GM12873 (cell line): ENCODE data around the gene ANO8.

ENCODE experiments used
- TF ChIP-seq, protein P1 (sequence below): IDR thresholded peaks from 2 replicates; pipeline ENCODE4 v1.5.1; 2012; ENCODE audit warnings: low read depth, mild to moderate bottlenecking, moderate library complexity, low read length, control low read depth; ENCODE audit not compliant: insufficient read depth; ENCODE audit errors: missing control alignments

The ANO8 gene

DNA sequence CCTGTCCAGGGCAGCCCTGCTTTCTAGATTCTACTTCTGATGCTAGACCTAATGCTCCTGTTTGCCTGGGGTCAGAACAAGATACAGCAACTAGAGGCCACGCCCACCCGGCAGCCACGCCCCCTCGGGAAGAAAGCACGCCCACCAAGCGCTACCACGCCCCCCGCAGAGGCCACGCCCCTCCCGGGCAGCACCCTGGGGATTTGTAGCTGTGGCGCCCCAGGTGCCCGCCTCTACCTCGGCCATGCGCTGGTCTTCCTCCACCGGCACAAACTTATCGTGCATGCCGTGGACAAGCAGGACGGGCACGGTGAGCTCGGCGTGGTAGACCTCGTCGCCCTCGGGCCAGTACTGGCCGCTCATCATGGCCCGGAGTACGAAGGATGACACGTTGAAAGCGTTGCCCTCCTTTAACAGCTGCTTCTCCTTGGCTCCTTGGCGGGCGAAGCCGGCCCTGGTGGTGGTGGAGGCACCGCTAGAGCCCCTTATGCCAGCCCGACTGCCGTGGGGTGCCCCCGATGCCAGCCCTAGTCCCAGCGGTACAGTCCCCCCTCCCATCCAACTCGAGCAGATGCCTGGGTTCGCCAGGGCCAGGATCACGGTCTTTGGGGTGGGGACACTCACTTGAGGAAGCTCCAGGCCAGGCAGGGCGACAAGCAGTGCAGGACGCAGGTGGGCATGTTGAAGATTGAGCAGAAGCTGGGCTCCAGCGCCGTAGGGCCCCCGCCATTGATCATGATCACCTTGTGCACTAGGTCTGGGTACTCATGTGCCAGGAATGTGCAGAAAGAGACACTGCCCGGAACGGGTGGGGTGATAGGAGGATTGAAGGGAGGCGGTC is 40.4 kb downstream of the ANO8 start:
- TF ChIP-seq, protein P1, sequence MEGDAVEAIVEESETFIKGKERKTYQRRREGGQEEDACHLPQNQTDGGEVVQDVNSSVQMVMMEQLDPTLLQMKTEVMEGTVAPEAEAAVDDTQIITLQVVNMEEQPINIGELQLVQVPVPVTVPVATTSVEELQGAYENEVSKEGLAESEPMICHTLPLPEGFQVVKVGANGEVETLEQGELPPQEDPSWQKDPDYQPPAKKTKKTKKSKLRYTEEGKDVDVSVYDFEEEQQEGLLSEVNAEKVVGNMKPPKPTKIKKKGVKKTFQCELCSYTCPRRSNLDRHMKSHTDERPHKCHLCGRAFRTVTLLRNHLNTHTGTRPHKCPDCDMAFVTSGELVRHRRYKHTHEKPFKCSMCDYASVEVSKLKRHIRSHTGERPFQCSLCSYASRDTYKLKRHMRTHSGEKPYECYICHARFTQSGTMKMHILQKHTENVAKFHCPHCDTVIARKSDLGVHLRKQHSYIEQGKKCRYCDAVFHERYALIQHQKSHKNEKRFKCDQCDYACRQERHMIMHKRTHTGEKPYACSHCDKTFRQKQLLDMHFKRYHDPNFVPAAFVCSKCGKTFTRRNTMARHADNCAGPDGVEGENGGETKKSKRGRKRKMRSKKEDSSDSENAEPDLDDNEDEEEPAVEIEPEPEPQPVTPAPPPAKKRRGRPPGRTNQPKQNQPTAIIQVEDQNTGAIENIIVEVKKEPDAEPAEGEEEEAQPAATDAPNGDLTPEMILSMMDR = no peak

DNA sequence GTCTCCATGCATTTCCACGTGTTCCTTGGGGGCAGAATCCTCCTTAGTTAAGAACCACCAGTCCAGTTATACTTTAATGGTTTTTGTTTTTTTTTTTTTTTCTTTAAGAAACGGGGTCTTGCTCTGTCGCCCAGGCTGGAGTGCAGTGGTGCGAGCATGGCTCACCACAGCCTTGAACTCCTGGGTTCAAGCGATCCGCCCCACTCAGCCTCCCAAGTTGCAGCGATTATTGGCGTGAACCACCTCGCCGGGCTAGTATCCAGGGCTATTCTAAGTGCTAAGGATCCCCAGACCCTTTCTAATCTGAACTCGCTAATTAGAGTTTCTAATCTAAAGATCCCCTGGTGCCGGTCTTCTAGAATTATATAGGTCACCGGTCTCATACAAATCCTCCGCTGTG is 41.0 kb downstream of the ANO8 start:
- TF ChIP-seq, protein P1 = no peak

DNA sequence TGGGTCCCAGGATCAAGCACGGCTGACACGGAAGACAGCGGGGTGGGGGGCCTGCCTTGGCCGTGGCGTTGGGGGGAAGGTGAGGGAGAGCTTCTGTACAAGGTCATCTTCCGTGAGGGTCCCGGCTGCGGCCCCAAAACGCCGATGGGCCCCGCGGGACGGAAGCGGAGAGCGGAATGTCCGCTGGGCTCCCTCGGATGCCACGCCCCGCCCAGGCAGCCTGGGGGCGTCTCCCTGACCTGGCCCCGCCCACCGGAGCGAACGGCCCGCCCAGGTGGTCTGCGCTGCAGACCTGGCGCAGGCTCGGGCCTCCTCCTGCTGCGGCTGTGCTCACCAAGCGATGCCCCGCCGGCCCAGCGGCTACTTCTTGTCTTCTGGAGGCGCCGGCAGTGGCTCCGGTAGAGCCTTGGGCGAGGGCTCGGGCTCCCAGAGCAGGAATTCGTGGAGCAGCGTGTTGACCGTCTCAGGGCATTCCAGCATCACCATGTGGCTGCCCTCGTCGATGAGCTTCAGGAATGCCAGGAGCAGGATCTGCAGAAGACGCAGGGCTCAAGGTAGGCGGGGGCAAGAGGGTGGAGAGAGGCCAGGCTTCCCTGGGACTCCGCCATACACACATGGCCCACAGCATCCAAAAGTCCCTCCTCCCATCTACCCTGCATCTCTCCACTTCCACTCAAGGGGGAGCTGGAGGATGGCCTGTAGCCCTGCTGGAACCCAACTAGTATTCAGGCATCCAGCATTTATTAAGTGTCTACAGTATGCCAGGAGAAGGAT is 42.2 kb downstream of the ANO8 start:
- TF ChIP-seq, protein P1 = peak; percentile 85

DNA sequence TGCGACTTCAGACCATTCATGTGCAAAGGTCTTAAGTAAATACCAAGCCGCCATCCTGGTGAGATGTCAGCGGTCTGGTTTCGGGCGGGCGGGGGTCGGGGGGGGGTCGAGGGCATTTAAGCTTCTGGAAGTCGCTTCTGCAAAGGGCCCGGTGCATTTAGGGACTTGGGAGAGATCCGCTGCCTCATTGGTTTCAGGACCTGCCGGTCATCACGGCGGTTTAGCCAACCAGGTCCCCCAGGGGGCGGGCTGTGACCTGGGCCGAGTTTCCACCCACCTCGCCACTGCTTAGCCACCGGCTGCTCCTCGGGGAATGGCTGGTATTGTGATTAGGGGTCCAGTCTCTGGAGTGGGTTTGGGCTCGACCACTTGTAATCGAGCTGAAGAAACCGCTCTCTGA is 45.2 kb downstream of the ANO8 start:
- TF ChIP-seq, protein P1 = no peak

DNA sequence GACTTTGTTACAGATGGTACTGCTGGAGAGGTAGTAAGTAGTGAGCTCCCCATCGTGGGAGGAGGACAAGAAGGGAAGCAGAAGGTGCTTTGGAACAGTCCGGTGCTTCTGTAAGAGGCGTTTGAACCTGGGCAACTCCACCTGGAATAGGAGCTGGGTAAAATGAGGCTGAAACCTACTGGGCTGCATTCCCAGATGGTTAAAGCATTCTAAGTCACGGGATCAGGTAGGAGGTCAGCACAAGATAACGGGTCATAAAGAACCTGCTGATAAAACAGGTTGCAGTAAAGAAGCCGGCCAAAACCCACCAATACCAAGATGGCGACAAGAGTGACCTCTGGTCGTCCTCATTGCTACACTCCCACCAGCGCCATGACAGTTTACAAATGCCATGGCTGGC is 47.9 kb downstream of the ANO8 start:
- TF ChIP-seq, protein P1 = no peak

DNA sequence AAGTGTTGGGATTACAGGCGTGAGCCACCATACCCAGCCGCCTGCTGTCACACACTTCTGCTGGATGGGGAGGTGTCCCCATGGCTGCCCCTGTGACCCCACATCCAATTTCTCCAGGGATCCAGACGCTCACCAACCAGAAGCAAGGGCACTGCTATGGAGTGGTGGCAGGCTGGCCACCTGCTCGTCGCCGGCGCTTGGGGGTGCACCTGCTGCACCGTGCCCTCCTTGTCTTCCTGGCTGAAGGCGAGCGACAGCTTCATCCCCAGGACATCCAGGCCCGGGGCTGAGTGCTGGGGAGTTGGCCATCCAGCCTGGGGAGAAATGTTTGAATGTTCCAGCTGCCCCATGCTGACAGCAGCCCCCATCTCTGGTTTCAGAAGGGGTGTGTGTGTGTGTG is 48.4 kb downstream of the ANO8 start:
- TF ChIP-seq, protein P1 = no peak

DNA sequence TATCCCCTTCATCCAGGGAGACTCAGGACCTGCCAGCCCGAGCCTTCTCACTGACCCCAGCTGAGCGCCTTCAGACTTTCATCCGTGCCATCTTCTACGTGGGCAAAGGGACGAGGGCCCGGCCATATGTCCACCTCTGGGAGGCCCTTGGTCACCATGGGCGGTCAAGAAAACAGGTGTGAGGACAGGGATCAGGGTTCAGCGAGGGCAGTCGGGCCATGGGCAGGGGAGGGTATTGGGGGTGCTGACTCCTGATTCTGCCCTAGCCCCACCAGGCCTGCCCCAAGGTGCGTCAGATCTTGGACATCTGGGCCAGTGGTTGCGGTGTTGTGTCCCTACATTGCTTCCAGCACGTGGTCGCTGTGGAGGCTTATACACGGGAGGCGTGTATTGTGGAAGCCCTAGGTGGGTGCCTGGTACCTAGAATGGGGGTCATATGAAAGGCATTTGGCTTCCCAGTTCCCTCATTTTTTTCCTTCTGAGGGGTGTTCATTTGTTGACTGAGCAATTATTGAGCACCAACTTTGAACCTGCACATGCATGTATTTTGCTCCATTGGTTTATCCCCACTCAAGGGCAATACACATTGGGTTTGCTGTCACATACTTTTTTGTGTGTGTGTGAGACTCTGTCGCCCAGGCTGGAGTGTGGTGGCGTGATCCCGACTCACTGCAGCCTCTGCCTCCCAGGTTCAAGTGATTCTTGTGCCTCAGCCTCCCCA is 49.1 kb downstream of the ANO8 start:
- TF ChIP-seq, protein P1 = no peak
